GM03348 (cell line): ENCODE results near the gene DCANP1.

Experiments used
- DNase-seq: peaks from one replicate; pipeline ENCODE4 v3.0.0; 2012; ENCODE audit warnings: low spot score

The DCANP1 gene

DNA sequence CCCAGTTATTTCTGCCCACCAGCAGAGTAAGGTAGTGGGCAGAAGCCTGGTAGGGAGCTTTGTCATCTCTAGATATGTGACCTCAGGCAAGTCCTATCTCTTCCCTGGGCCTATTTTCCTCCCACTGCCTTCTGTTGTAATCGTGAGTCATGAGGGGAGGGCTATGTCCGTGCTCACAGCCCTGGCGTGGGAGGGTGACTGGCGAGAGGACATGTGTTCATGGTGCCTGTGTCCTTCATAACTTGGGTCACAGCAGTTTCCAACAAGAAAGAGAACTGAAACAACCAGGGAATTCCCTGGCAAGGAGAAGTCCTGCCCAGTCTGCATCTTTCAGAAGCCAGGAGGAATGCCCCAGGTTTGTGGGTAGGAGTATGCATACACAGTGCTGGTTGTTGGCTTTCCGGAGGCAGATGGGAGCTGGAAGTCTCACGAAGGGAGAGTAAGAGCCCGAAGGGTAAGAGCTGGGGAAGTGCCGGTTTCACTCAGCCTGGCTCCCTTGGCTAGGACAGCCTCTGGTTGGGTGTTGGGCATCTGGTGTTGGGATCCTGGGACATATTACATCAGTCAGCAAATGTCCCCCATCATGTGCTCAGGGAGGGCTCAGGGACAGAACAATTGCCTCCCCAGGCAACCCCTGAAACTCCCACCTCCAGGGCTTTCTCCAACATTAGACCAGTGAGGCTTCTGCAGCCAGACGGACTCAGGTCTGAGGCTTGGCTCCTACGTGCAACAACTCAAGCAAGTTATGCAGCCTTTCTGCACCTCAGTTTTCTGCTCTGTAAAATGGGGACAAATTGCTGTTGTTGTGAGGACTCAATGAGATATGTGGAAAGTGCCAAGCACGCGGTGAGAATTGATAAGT is 9.3 kb upstream of the DCANP1 start:
- DNase-seq: peak; percentile 91

DNA sequence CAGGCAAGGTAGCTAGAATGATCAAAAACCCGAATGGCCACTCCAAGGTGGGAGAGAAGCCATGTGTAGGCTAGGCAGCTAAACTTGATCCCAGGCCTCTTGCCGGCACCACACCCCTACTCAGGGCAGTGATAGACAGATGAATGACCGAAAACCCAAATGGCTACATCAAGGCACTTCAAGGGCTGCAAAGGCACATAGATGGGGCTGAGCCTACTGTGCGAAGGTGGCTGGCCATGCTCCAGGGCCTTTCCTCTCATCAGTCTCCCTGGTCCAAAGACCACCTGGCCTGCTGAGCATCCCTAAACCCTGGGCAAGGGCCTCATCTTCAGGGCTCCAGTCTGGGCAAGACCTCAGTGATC is 8.7 kb upstream of the DCANP1 start:
- DNase-seq: no peak

DNA sequence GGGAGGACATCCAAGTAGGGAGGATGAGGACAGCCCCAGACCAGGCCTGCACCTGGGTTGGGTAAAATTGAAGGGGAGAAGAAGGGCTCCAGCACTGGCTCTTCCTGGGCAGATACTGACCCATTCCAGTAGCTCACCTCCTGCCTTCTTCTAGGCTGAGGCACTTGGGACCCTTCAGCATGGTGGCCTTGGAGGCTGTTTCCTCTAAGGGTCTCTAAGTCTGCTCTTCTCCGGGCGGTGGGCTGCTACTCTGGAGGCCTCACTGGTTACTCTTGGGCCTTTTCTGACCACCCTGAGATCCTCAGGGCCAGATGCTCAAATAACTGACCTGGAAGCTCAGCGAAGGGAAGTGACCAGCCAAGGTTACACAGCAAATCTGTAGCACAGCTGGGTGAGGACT is 7.8 kb upstream of the DCANP1 start:
- no peak for DNase-seq

DNA sequence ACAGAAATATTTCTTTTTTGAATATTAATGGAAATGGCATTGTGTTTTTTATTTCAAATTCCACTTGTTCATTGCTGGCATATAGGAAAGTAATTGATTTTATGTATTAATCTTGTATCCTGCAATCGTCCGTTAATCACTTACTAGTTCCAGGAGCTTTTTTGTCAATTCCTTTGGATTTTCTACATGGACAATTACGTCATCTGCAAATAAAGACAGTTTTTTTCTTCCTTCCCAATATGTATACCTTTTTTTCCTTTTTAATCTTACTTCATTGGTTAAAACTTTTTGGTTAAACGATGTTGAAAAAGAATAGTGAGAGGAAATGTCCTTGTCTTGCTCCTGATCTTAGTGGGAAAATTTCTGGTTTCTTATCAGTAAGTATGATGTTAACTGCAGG is 6.5 kb upstream of the DCANP1 start:
- DNase-seq: no peak

DNA sequence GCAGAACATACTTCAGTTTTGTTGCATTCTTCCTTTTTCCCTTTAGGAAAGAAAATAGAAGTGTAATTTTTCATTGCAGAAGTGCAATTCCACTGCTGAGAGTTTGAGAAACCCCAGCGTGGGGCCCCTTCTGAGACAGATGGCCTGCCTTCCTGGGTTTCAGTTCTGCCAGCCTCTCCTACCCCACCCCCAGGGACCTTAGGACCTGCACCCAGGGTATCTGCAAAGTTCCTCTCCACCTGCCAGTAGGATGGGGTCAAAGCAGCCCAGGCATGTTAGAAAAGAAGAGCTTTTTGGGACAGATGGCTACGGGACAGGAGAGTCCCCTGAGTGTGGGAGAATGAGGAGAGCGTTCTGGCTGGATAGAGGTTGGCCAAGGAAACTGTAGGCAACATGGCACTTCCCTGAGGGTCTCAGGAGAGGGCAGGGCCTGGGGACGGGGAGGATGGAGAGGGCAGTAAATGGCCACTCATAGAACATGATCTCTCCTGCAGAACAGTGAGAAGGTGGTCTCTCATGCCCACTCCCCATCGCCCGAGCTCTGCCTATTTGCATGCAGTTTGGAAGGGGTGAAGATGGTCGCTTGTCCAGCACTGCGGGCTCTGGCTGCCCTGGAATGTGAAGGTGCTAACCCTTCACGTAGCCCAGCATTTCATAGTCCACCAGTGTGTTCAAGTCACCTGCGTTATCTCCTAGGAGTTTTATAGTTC is 5.3 kb upstream of the DCANP1 start, which contains the start of gene TIFAB:
TSS of gene TIFAB (minus strand) at position 31 of the 710 bp plus-strand sequence. CDS start 2,412 bp downstream, outside the sequence.
- no peak for DNase-seq

DNA sequence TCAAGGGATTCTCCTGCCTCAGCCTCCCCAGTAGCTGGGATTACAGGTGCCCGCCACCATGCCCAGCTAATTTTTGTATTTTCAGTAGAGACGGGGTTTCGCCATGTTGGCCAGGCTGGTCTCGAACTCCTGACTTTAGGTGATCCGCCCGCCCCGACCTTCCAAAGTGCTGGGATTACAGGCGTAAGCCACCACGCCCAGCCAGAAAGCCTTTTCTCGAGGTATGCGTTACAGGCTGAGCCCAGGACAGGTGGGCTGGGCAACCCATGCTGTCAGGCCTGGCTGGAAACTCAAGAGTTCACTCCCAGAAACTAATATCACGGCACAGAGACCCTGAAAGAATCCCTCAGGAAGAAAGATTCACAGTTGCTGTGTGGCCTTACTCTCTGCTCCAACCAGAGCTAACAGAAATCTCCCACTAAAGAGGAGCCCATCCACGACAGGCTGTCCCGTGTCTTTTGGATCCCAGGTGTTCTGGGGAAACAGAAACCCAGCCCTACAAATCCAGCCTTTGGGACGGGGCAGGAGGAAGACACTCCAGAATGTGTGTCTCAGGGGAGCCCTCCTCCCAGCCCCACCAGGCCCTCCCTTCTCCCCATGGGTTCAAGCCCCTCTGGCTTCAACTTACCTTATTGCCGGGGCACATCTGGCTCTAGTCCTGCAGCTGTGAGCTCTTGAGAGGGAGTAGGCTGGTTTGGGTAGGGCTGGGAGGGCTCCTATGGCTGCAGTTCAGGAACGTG is 4.6 kb upstream of the DCANP1 start:
- DNase-seq: no peak

DNA sequence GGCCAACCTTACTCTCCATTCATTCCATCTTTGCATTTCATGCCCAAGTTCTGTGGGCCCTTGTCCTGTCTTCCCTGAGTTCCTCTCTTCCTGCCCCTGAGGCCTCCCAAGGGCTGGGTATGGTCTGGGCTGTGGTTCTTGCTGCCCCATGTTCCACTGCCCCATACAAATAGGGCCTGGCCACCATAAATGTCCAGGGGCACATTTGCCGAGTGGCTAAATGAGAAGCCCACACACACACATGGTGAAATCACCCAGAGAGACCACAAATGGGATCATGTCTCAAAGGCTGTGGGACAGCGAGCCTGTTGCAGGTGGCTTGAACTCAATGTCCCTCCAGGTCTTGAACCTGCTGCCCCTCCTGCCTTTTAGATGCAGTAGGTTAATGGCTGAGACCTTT is 3.8 kb upstream of the DCANP1 start:
- DNase-seq: no peak

DNA sequence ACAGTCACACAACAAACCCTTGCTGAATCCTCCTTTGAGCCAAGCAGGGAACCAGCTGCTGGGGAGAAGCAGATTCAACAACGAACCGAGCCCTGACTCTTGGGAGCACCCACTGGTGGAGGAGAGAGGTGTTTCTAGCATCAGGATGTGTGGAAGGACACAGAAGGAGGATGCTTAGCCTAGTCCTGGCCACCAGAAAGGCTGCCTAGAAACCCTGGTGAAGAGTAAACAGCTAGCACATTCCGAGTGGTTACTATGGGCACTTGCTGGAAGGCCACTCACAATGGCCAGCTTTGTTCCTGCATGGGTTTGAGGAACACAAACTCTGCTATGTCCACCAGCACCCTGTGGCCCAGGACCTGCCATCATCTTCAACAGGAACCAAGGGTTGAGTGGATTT is 3.2 kb upstream of the DCANP1 start:
- no peak for DNase-seq

DNA sequence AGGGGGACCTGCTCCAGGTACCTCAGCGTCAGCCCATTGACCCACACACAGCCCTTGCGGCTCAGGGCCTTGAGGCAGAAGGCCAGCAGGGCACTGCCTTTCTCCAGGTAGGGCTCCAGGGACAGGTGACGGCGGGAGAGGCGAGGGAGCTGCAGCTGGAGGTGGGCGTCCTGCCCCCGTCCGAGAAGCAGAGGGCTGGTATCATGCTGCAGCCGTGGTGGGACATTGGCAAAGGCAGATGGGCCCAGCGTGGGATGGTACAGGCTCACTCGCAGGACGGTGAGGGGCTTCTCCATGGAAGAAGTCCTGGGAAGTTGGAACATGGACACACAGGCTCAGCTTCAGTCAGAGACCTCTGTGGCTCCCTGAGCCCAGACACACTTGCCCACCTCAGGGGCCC is 2.5 kb upstream of the DCANP1 start:
- DNase-seq: no peak

DNA sequence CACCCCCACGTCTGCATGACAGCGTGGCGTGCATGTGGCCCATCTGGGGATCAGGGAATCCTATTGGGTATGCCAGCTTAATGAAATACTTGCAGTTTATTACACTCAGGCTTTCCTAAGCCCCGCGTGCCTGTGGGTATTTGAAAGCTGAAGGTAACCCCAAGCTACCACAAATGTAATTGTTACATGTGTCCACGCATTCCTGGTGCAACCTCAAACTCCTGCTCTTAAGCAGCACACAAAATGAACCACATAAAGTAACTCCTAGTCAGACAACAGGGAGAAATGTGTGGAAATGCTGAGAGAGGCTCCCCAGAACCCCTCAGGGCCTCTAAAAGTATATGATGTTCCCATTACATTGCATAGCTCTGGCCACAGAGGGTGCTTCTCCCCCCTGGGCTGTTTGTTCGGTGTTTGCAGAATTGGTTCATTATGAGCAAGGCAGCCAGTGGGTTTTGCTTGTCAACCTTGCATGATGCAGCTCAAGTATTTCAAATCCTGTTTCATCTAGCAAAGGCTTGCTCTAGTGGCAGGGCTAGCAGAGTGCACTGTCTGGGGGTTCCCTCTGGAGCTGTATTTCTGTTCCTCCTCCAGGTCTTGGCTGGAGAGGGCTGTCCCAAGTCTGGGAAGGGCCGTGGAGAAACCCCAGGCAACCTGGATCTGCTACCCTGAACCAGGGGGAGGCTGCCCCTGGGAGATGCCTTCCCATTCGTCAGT is 1.8 kb upstream of the DCANP1 start:
- DNase-seq: peak; percentile 27

DNA sequence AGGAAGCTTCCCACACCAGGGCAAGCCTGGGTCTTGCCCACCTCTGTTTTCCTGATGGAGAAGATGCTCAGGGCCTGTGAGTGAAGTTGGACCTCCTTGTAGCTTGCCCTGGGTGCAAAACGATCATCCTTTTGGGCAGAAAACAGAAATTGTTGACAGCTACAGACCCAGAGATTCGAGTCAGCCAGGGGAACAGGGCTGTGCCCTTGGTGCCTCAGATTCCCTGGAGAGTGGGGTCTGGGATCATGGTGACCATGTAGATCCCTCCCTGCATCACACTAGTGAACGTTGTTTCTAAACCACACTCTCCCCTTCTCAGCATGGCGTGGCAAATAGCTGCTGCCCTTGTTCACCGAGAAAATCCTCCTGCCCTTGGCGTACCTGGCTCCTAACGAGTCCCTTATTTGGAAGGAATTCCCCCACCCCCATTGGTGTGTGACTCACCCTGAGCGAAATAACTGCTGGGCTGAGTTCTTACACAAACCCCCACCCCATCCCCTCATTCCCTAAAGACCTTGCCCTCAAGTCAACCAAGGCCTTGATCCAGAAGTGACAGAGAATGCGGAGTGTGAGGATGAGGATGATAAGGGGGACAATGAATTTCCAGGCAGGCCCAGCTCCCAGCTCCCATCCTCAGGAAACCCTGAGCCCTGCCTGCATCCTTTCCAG is 1.1 kb upstream of the DCANP1 start:
- DNase-seq: no peak

DNA sequence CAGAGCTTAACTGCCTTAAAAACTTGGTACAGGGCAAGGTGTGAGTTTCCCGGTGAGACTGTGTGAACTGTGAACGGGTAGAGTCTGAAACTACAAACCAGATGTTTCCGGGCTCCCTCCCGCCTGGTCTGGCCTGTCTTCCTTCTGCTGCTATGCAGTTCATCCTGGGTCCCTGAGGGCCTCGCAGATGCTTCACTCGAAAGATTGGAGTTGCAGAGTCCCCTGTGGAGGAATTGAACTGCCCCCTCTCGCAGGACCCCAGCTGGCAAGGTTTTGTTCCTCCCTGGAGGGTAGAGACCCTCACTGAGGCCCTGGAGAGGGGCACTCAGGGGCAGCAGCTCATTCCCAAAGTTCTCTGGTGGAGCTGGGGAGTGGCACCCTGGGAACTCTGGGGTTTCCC is 533 bp downstream of the DCANP1 start:
- no peak for DNase-seq

DNA sequence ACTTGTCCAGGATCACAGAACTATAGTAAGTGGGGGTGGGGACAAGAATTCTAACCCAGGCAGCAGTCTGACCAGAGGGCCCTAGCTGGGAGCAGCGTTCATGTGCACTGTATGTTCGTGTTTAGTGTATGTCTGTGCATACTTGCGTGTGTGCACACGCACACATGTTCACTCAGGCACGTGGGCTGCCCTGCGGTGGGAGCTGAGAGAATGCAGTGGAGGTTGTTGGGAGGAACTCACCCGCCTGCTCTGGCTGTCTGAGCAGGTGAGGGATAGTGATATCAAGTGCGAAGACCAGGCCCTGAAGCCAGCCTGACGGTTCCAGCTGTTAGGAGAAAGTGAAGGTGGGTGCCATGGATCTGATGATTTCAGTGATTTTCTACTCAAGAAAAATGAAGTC is 942 bp downstream of the DCANP1 start:
- DNase-seq: no peak

DNA sequence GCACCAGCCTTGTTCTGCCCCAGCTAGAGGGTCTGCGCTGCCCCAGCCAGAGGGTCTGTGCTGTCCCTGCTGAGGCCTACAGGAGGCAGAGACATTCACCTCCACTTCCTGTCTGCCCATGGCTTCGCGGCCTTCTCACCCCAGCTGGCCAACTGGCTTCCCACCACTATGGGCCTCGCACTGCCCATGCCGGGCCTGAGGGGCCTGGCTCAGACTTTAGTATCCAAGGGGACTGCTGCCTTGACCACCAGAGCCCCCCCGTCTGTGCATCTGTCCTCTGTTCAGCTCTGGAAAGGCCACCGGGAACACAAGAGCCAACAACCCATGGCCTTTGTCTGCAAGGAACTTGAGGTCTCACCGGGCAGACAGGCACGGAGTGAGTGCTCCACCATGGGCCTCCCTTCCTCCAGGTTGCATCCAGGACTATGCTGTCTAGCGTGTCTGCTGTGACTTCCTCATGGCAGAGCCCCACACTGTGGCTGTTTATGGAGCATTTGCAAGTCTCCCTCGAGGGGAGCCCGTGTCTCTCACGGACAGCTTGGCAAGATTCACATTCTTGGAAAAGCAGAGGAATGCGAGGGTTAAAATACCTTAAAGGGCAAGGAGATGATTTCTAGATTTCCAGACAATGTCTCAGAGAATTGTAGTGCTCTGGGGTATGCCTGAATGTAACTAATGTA is 1.7 kb downstream of the DCANP1 start:
- no peak for DNase-seq

DNA sequence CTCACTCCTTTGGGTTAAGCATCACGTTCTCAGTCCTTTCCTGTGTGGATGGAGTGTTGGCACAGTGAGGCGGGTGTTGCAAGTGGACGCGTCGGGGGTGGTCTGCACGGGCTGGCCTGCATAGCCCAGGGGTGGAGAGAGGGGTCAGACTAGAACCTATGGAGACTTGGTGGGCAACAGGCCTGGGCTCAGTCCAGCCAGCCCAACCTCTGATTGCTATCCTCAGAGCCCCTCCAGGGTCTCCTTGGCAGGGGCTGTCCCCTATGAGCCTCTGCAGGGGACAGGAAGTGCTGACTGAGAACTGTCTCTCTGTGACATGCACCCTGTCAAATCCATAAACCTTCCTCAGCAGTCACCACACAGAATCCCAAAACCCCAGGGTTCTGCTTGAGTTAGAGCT is 2.3 kb downstream of the DCANP1 start:
- no peak for DNase-seq

DNA sequence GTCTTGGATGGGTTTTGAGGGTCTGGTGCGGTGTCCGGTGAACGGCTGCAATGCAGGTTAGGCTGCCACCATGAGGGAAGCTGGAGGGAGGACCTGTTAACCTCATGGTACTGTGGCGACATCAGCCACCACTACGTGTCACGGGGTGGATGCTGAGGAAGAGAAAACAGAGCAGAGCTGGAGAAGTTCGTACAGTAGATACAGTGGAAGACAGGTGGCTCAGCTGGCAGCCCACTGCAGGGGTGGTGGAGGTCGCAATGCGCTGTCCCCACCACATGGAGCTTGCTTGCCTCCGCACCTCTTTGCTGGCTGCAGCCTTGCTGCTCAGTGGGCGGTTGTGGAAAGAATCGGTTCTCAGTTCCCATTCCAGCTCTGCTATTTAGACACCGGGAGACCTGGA is 2.8 kb downstream of the DCANP1 start:
- no peak for DNase-seq

DNA sequence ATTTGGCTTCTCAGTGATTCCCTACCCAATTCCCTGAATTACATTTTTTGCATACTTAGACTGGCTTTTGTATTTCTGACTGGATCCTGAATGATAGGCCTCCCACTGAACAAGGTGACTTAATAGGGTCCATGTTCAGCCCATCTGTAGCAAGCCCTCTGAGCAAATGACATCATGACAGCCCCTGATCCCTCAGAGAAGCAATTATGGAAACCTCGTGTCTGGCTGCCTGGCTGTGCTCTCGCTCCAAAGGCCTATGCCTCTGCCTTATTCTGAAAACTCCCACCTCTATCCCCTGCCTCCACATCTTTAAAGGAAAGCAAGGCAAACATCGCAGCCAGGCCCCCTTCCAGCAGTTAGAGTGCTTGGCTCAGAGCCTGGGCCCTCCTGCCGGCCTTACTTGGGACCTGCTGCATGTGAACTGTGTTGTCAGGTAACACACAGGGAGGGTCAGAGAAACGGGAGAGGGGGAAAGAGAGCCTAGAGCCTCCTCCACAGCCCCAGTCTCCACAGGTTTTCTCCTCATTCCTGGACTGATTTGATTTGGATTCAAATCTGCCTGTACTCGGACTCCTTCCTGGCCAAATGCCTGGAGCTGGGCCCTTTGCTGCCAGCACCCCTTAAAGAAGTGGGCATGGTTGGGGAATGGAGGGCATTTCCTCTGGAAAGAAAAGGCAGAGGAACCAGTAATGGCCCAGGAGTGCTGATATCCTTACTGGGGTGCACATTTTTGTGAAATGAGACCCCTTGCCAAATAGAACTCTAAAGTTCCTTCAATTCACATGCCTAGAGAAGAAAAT is 3.8 kb downstream of the DCANP1 start:
- DNase-seq: no peak

DNA sequence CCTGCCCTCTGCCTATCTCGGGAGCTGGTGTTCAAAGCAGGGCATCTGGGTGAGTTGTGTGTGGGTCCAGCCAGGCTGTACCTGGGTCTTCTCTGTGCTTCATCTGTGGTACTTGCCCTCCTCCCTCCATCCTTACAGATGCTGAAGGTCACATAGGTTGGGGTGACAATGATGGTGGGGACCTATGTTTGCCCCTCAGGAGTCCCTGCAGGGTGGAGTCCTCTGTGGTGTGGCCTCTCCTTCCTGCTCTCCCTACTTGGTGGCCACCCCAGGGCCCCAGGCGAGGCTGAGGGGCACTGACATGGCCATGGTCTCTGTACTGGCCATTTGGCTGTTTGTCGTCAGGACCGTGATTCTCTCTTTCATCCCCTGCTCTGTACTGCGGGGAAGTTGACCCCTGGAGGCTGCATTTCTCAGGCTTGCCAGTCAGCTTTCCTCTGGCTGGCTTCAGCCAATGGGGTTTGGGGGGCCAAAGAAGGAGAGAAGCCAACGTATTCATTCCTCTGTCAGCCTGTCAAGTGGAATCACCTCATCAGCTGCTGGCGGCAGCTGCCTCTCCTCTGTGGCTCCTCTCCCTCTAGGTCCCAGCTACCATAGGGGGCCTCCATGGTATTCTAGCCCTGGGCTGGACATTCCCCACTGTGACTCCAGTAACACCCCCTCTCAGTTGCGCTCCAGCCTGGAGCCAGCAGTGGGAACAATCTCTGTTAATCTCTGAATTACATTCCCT is 4.6 kb downstream of the DCANP1 start:
- DNase-seq: no peak

DNA sequence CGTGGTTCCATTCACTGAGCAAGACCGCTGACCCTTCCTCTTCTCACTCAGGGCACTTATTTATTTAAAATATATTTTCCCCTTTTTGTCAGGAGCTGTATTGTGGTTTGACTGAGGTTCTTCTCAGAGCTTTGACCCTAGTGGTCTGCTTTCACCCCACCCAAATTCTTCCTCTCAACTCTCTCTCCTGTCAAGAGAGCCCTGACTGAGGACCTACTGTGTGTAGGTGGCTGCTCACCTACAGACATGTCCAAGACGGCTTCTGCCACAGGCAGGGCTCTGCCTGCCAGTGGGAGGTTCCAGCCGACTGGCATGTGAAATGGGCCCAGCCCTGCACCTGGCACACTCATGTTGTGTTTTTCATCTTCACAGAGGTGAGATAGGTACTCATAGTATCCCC is 5.2 kb downstream of the DCANP1 start:
- no peak for DNase-seq
